ENCODE measurements around the gene TUBB2B. TPM values are rescaled to one million over a fixed set of nuclear protein-coding genes. Genes with fewer than 3 reads are reported as not detected.
"Not testable (repeated sequence)": the region's sequence is repeated elsewhere in the genome, so short reads cannot be mapped to it uniquely, and the experiment has no call there.

TUBB2B gene
- total RNA-seq, 1 donor from 2014 or later = 119 TPM

DNA sequence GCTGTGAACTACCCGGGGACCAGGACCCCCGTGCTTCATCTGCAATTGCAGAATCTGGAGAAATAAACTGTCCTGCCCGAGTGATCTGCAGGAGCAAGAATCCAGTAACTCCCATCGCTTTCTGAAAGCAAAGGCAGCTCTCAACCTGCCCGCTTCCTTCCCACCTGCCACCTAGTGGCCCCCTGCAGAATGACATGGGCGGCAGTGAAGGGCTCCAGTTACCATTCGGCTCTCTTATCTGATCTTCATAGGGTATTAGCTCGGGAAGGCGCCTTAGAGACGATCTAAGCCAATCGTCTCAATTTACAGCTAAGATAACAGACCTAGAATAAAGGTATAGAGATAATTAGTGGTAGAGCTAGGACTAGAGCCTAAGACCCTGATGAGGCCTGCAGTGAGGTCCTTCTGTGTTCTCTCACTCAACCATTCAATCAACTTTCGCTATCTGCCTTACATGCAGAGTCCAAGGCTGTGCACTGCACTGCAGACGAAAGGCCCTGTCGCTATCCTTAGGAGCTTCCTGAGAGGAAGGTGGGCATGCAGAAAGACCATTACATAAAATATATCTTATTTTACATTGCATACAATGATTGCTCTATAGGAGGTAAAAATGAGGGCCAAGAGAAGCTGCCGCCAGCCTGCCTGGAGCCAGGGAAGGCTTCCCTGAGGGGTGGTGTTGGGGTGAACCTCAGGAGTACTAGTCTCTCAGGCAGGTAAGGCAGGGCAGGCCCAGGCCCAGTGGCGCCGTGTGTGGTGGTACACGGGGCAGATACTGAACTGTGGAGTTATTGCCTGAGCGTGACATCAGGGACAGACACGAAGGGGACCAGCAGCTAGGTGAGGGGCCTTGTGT, 24.2 kb upstream of the TUBB2B start:
- Mint-ChIP-seq H3K27ac (ENCODE audit: unreplicated experiment) (peak overlapping the region; percentile 46), H3K36me3 (ENCODE audit: low read depth) (no peaks in the 10 kb centered on the region), H3K4me1 (ENCODE audit: low read depth) (peaks cover 38% of the 10 kb centered on the region), H3K27me3 (ENCODE audit: low read depth) (no peaks in the 10 kb centered on the region), H3K4me3 (ENCODE audit: unreplicated experiment) (no peak overlapping the region), H3K9me3 (ENCODE audit: low read depth) (peaks cover 4% of the 10 kb centered on the region)
- TF ChIP-seq, protein P1, sequence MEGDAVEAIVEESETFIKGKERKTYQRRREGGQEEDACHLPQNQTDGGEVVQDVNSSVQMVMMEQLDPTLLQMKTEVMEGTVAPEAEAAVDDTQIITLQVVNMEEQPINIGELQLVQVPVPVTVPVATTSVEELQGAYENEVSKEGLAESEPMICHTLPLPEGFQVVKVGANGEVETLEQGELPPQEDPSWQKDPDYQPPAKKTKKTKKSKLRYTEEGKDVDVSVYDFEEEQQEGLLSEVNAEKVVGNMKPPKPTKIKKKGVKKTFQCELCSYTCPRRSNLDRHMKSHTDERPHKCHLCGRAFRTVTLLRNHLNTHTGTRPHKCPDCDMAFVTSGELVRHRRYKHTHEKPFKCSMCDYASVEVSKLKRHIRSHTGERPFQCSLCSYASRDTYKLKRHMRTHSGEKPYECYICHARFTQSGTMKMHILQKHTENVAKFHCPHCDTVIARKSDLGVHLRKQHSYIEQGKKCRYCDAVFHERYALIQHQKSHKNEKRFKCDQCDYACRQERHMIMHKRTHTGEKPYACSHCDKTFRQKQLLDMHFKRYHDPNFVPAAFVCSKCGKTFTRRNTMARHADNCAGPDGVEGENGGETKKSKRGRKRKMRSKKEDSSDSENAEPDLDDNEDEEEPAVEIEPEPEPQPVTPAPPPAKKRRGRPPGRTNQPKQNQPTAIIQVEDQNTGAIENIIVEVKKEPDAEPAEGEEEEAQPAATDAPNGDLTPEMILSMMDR (IDR thresholded peaks at IDR 0.05) = peak; percentile 94
- DNase-seq (ENCODE audit: low spot score) = no peak

DNA sequence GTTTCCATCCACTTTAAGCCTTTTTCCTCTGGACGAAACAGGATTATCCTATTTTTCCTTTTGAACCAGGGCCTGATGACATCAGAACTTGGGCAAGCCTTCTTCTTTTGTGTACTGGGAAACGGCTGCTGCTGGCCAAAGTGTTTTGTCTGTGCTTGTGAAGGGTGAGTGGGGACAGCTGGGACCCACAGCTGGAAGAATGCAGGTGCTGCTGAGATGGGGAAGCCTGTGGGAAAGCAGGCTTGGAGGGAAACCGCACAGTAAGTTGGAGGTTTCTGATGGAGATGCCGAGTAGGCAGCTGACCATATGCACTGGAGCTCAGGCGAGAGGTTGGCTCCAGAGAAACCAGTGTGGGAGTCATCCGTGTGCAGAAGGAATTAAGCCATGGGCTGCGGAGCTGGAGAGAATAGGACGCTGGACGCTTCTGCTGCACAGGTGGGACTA, 22.8 kb upstream of the TUBB2B start:
- Mint-ChIP-seq H3K27ac (ENCODE audit: unreplicated experiment) (no peak overlapping the region), H3K9me3 (ENCODE audit: low read depth) (peaks cover 4% of the 10 kb centered on the region), H3K4me3 (ENCODE audit: unreplicated experiment) (no peak overlapping the region), H3K4me1 (ENCODE audit: low read depth) (peaks cover 43% of the 10 kb centered on the region), H3K36me3 (ENCODE audit: low read depth) (no peaks in the 10 kb centered on the region), H3K27me3 (ENCODE audit: low read depth) (no peaks in the 10 kb centered on the region)
- TF ChIP-seq, protein P1 (IDR thresholded peaks at IDR 0.05) = no peak
- no peak for DNase-seq (ENCODE audit: low spot score)

DNA sequence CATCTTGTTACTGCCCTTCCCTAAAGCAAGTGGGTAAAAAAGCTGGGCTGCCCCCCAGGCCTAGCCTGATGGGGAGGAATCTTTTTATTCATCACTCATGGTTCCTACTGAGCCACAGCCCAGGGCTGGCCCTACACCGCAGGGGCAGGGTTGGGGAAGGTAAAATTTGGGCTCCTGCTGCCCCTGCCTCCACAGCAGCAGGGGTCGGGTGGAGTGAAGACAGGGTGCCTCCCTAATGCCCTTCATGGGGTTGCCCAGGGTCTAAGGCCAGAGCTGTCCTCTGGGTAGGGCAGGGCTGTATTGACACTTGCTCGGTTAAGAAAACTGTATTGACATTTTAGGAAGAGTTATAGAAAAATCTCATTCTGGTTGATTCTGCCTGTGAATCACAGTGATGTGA, 22.4 kb upstream of the TUBB2B start:
- H3K4me3 Mint-ChIP-seq (ENCODE audit: unreplicated experiment) = no peak overlapping the region
- peaks cover 43% of the 10 kb centered on the region for H3K4me1 Mint-ChIP-seq (ENCODE audit: low read depth)
- H3K27me3 Mint-ChIP-seq (ENCODE audit: low read depth) = no peaks in the 10 kb centered on the region
- no peak overlapping the region for H3K27ac Mint-ChIP-seq (ENCODE audit: unreplicated experiment)
- H3K36me3 Mint-ChIP-seq (ENCODE audit: low read depth) = no peaks in the 10 kb centered on the region
- DNase-seq (ENCODE audit: low spot score) = no peak
- TF ChIP-seq, protein P1 (IDR thresholded peaks at IDR 0.05) = no peak
- peaks cover 4% of the 10 kb centered on the region for H3K9me3 Mint-ChIP-seq (ENCODE audit: low read depth)

DNA sequence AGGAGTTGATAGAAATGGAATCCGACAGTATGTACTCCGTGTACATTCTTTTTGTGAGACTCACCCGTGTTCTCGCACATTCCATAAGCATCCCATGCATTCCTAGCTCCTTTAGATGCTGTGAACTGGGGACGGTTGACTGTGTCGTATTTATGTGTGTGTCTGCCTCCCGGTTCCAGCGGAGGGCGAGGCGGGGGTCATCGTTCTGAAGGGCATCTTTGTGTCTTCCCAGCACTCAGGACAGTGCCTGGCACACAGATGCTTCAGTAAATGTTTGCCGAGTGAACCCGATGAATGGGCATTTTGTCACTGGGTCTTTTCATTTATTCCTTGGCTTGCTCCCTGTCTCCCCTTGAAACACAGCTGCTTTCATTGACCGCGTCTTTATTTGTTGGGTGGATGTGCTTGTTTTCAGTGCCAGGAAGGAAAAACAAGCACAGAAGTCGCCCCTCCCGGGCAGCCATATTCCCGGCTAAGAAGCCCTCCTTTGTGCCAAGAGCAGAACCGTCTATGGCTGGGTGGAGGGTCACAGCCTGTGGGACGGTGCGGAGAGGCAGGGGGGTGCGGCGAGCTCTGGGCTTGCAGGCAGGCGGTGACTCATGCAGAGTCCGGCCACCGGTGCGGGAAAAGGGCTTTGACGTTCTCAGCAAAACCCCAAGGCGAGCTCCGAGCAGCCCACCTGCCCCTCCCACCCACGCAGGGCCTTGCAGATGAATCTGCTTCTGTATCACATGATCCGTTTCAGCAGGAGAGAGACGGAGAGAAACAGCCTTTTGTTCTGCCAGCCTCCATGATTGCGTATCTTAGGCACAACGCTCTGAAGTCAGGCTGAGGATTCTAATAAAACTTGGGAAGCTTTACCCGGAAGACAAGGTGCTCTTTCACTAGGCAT, 20.0 kb upstream of the TUBB2B start:
- TF ChIP-seq, protein P1 (IDR thresholded peaks at IDR 0.05) = peak; percentile 6
- no peaks in the 10 kb centered on the region for H3K36me3 Mint-ChIP-seq (ENCODE audit: low read depth)
- peaks cover 42% of the 10 kb centered on the region for H3K4me1 Mint-ChIP-seq (ENCODE audit: low read depth)
- H3K4me3 Mint-ChIP-seq (ENCODE audit: unreplicated experiment) = peak overlapping the region; percentile 69
- peak overlapping the region; percentile 96 for H3K27ac Mint-ChIP-seq (ENCODE audit: unreplicated experiment)
- no peaks in the 10 kb centered on the region for H3K27me3 Mint-ChIP-seq (ENCODE audit: low read depth)
- DNase-seq (ENCODE audit: low spot score) = no peak
- H3K9me3 Mint-ChIP-seq (ENCODE audit: low read depth) = peaks cover 5% of the 10 kb centered on the region

DNA sequence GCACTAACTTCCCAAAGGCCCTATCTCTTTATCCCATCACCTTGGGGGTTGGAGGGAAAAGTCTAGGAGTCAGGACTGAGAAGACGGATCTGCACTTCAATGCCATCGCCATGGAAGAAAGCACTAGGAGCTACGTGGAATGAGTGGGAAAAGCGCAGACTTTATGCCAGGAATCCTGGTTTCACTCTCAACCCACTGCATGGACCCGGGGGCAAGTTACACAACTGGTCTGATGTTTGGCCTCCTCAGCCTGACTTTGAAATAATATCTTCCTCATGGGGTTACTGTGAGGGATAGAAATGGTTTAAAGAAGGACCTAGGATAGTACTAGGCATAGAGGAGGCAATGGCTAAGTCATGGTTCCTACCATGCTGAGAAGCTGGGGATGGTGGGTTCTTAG, 17.8 kb upstream of the TUBB2B start:
- DNase-seq (ENCODE audit: low spot score) = no peak
- Mint-ChIP-seq H3K4me1 (ENCODE audit: low read depth) (peaks cover 30% of the 10 kb centered on the region), H3K27me3 (ENCODE audit: low read depth) (no peaks in the 10 kb centered on the region), H3K27ac (ENCODE audit: unreplicated experiment) (peak overlapping the region; percentile 29), H3K9me3 (ENCODE audit: low read depth) (peaks cover 5% of the 10 kb centered on the region), H3K36me3 (ENCODE audit: low read depth) (no peaks in the 10 kb centered on the region), H3K4me3 (ENCODE audit: unreplicated experiment) (no peak overlapping the region)
- TF ChIP-seq, protein P1 (IDR thresholded peaks at IDR 0.05) = no peak

DNA sequence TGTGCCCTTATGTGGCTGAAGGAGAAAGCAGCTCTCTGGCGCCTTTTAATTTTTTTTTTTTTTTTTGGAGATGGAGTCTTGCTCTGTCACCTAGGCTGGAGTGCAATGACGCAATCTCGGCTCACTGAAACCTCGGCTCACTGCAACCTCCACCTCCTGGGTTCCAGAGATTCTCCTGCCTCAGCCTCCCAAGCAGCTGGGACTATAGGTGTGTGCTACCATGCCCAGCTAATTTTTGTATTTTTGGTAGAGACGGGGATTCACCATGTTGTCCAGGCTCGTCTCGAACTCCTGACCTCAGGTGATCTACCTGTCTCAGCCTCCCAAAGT, 17.3 kb upstream of the TUBB2B start:
- not testable (repeated sequence) for H3K27me3 Mint-ChIP-seq (ENCODE audit: low read depth); H3K27ac Mint-ChIP-seq (ENCODE audit: unreplicated experiment); H3K9me3 Mint-ChIP-seq (ENCODE audit: low read depth); H3K4me3 Mint-ChIP-seq (ENCODE audit: unreplicated experiment); H3K36me3 Mint-ChIP-seq (ENCODE audit: low read depth); DNase-seq (ENCODE audit: low spot score)
- peaks cover 30% of the 10 kb centered on the region for H3K4me1 Mint-ChIP-seq (ENCODE audit: low read depth)

Data from chondrocyte (in vitro differentiated cells).